ENCODE results near the gene CFAP119.
"Not testable (repeated sequence)": the region's sequence is repeated elsewhere in the genome, so short reads cannot be mapped to it uniquely, and the experiment has no call there.

CFAP119 gene

GRCh38 chr16:30761928-30762902 lies at the start of gene CFAP119, which contains the start of gene RNF40:
Gene CFAP119, minus strand, starts transcription at chr16:30762062. Its CDS starts 314 bp downstream, at chr16:30761748.
Gene RNF40, plus strand, starts transcription at chr16:30762322. Its CDS starts 224 bp downstream, at chr16:30762546.
- peak; percentile 99 for DNase-seq (ENCODE audit: low spot score)

DNA sequence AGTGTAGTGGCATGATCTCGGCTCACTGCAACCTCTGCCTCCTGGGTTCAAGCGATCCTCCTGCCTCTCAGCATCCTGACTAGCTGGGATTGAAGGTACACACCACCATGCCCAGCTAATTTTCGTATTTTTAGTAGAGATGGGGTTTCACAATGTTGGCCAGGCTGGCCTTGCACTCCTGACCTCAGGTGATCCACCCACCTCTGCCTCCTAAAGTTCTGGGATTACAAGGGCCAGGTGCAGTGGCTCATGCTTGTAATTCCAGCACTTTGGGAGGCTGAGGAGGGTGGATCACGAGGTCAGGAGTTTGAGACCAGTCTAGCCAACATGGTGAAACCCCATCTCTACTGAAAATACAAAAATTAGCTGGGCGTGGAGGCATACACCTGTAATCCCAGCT lies 47.8 kb upstream of the CFAP119 start:
- DNase-seq (ENCODE audit: low spot score): not testable (repeated sequence)

DNA sequence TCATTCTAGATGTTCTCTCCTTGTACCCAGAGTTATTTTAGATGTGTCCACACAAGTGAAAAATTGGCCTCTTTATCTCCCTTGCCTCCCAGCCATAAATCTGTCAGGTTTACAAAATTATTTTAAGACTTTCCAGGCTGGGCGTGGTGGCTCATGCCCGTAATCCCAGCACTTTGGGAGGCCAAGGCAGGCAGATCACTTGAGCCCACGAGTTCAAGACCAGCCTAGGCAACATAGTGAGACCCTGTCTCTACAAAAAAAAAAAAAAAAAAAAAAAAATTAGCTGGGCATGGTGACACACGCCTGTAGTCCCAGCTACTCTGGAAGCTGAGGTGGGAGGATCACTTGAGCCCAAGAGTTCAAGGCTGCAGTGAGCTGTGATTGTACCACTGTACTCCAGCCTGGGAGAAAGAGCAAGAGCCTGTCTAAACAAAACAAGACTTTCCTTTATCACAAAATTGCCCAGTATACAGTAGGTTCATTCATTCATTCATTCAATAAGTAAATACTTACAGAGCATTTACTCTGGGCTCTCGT lies 47.1 kb upstream of the CFAP119 start:
- DNase-seq (ENCODE audit: low spot score): not testable (repeated sequence)

DNA sequence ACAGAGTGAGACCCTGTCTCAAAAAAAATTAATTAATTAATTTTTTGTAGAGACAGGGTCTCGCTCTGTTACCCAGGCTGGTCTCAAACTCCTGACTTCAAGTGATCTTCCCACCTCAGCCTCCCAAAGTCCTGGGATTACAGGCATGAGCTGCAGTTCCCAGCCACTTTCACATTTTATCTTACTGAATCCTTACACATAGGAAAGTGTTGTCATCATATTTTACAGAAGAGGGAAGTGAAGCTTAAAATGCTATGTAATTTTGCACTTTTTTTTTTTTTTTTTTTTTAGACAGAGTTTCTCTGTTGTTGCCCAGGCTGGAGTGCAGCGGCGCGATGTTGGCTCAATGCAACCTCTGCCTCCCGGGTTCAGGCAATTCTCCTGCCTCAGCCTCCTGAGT lies 46.3 kb upstream of the CFAP119 start:
- DNase-seq (ENCODE audit: low spot score): no peak

DNA sequence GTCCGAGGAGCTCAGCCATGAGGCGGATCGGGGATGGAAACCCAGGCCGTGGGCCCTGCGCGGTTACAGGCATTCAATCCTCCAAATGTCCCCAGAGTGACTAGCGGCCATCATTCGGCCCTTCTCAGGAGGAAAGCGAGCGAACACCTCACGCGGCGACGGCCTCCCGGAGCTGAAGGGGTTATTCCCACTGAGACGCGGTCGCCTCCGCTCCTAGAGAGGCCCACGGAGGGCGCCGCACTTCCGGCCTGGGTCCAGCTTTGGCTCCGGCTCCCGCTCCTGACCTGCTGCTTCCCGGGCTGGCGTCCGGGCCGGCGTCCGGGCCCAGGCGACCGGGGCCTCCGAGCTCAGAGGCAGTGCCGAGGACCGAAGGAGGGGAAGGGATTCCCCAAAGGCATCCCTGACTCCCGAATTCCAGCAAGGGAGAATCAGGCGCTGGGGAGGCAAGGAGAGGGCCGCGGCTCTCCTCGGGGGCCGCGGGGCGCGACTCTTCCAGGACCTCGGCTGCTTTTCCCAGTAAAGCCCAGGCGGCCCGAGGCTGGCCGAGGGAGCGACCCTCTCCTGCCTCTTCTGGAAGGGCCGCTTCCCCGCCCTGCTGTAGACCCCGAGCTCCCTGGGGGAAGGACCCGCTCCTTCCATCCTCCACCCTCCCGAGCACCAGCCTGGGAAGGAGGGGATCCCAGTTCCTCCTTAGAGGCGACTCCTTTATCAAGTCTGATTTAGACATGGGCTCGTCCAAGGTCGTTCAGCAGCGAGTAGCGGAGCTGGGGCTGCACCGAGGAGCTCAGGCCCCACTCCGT lies 43.7 kb upstream of the CFAP119 start:
- peak; percentile 89 for DNase-seq (ENCODE audit: low spot score)

- no peak for DNase-seq (ENCODE audit: low spot score)
These were observed 43.2 kb upstream of the CFAP119 start for GRCh38 chr16:30805056-30805369.

- DNase-seq (ENCODE audit: low spot score): no peak
These were observed 41.1 kb upstream of the CFAP119 start for GRCh38 chr16:30802936-30803335.

DNA sequence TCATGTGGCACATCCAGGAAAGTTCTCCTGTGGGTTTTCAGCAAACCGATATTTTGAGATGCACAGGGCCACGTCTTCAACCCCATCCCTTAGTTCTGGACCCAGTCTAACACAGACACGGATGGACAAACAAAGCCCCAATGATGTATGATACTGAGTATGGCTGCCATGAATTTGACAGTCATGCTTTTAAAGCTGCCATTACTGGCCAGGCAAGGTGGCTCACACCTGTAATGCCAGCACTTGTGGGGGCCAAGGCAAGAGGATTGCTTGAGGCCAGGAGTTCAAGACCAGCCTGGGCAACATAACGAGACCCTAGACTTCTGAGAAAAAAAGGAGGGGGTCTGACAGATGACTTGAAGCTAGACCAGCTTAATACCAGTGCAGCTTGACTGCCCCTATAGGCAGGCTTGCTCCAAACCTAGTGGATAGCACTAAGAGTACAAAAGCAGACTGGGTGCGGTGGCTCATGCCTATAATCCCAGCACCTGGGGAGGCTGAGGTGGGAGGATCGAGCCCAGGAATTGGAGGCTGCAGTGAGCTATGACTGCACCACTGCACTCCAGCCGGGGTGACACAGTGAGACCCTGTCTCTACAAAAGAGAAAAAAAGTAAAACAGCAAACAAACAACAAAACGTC lies 35.9 kb upstream of the CFAP119 start:
- no peak for DNase-seq (ENCODE audit: low spot score)

GRCh38 chr16:30794634-30795033 lies 32.8 kb upstream of the CFAP119 start:
- no peak for DNase-seq (ENCODE audit: low spot score)

DNA sequence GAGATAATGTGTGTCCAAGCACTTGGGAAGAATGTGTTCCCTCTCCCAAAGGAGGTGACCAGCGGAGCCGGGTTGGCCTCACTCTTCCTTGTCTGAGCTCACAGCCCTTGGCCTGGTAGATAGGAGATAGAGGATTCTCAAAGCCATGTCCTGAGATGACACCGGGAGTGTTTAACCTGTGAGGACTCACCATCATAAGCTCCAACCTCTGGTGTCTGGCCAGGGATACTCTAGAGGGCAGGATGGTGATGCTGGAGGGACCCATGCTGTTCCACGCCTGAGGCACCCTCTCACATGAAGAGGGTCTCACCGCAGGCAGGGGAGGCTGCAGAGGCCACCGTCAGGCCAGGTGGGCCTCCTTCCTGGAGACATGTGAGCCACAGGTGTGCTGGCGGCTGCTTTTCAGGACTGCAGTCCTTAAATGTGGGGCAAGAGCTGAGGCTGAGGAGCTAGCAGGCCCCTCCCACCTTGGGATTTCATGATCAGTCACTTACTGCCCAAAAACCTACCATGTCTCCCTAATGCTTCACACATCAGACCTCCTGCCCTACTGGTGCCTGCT lies 31.7 kb upstream of the CFAP119 start:
- DNase-seq (ENCODE audit: low spot score): no peak

DNA sequence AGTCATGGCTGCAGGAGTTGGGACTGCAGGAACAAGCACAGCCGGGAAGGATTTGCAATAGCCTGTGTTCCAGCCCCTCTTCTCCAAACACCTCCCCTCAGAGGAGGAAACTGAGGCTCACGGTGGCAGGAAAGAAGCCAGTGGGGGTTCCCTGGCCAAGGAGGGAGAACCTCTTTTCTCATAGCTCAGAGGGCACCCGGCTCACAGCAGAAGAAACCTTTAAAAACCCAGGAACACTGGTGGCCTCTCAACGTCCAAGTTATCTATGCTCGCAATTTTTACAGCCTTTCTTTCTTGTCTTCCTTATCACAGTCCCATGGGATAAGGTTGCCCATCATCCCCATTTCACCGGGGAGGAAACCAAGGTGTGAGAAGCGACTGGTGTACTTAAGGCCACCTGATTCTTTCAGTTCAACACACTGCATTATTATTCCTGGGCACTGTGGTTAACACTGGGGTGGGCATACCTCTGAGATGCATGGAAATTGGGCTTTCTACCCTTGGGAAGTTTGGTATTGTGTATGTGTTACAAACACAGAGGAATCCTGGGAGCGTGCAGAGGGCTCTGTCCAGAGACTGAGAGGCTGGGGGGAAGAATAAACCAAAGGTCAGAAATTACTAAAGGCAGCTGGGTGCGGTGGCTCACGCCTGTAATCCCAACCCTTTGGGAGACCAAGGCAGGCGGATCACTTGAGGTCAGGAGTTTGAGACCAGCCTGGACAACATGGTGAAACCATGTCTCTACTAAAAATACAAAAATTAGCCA lies 25.9 kb upstream of the CFAP119 start:
- no peak for DNase-seq (ENCODE audit: low spot score)

DNA sequence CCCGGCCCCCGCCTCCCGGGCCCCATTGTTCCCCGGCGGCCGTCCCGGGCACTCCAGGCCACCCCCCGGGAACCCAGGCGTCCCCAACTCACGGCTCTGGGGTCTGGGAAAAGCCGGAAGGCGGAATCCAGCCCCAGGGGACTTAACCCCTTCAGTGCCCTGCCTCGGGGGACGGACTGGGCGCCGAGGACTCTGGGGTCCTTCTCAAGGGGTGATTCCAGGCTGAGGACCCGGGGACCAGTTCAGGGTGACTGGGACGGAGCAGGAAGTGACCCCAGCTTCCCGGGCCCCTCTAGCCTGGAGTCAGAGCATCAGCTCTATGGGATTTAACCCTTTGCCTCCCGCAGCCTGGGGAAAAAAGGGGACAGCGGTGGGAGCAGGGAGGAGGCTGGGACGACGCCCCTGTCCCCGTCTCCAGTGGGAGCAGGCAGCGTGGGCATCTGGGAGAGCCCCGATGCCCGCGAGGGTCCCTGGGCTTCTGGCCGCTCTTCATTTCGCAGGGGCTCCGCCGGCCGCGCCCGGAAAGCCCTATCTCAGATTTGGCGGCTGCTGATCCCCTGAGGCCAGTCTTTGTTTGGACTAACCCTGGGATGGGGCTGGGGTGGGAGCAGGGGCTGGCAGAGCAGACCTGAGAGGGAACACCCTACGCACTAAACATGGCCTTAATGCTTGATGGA lies 25.2 kb upstream of the CFAP119 start, which contains the start of gene ZNF629:
Gene ZNF629 (minus strand): TSS at position 270 of the 677 bp plus-strand sequence. CDS start 2,723 bp downstream, outside the sequence.
- DNase-seq (ENCODE audit: low spot score): peak; percentile 85

GRCh38 chr16:30786115-30786935 lies 24.5 kb upstream of the CFAP119 start:
- DNase-seq (ENCODE audit: low spot score): no peak

GRCh38 chr16:30785126-30786106 lies 23.6 kb upstream of the CFAP119 start:
- no peak for DNase-seq (ENCODE audit: low spot score)

DNA sequence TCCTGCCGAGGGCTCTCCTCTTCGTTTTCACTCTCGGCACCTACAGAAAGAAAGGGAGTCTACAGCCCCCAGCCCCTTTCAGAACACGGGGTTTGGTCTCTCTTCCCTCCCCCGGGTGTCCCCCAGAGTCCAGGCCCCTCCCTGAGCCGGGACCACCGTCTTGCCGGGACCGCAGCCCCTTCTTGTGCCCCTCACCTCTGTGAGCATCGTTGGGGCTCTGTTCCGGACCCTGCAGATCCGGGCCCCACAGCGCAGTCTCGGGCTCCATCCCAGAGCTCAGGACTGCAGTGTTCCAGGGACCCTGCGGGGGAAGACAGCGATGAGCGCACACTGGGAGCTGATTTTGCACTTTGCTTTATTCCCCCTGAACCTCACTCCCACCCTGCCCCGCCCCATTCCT lies 22.4 kb upstream of the CFAP119 start:
- no peak for DNase-seq (ENCODE audit: low spot score)

GRCh38 chr16:30783280-30784109 lies 21.6 kb upstream of the CFAP119 start:
- no peak for DNase-seq (ENCODE audit: low spot score)

Measured in cerebellar cortex (tissue), 1 donor.